NK-92 treated with Interleukin-12 subunit alpha and Interleukin-12 subunit beta, amount 100 ng/mL, for 24 hours (cell line): ENCODE data around the gene PANK4.
A peak's percentile ranks its signal among the peaks of the same experiment; 100 is the strongest.
"Not testable (repeated sequence)": the region's sequence is repeated elsewhere in the genome, so short reads cannot be mapped to it uniquely, and the experiment has no call there.

ENCODE experiments used
- DNase-seq: peaks from one replicate; lab custom pipeline; 2025; lab: John Stamatoyannopoulos, UW

The PANK4 gene

DNA sequence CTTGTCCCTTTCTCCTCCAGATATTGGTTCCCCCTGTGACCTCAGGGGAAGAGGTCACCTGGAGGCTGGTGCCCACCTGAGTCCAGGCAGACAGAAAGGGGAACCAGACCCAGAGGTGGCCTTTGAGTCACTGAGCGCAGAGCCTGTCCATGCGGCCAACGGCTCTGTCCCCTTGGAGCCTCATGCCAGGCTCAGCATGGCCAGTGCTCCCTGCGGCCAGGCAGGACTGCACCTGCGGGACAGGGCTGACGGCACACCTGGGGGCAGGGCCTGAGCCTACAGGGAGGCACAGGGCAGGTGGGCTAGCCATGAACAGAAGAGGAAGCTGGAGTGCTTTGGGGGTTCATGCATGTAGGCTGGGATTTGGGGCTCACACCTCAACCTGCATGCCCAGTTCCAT, 32.5 kb upstream of the PANK4 start:
- no peak for DNase-seq

DNA sequence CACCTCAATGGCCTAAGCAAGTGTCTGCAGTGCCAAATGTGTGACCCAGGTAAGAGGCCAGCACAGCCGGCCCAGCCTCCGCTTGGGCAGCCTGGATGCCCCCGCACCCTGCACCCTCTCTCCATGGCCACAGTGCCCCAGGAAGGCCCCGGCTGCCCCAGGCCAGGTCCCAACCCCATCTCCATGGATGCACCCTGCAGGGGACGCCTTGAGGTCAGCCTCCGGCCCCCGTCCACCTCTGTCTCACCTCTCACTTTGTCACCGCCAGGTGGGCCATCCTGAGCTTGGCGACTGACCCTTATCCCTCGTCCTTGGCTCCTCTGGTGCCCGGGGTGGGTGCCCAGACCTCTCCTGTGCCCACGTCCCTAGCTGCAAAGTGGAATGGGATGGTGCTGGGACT, 32.0 kb upstream of the PANK4 start:
- DNase-seq, result no peak

DNA sequence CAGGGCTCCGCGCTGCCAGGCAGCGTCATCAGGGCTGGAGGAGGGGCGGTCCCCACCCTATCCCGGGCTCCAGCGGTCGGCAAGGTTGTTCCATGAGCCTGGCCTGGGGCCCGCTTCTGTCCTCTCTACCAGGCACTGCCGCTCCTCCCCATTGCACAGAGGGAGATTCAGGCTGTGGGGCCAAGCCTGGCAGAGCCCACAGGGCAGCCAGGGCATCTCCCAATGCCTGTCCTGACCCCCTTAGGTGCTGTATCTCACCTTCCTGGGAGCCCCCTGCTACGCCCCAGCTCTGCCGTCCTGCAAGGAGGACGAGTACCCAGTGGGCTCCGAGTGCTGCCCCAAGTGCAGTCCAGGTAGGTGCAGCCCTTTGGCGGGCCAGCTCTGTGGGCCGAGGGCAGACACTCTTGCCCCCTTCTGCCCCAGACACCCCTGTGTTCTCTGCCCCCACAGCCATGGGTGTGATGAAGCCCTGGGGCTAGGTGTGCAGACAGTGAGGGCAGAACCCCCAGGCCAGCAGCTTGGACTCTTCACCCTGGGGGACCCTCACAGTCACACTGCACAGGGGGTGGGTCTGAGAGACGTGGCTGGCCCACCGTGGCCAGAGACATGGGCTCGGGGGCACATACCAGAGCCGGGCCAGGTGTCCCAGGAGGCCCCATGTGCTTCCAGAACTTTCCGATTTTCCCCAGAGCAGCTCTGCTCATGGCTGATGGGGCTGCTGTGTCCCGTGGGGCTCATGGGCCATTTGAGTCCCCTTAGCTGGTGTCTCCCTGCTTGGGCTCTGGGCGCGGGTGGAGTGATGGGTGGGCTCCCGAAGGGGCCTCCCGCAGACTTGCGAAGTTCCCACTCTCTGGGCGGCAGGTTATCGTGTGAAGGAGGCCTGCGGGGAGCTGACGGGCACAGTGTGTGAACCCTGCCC, 31.3 kb upstream of the PANK4 start:
- DNase-seq, result no peak

DNA sequence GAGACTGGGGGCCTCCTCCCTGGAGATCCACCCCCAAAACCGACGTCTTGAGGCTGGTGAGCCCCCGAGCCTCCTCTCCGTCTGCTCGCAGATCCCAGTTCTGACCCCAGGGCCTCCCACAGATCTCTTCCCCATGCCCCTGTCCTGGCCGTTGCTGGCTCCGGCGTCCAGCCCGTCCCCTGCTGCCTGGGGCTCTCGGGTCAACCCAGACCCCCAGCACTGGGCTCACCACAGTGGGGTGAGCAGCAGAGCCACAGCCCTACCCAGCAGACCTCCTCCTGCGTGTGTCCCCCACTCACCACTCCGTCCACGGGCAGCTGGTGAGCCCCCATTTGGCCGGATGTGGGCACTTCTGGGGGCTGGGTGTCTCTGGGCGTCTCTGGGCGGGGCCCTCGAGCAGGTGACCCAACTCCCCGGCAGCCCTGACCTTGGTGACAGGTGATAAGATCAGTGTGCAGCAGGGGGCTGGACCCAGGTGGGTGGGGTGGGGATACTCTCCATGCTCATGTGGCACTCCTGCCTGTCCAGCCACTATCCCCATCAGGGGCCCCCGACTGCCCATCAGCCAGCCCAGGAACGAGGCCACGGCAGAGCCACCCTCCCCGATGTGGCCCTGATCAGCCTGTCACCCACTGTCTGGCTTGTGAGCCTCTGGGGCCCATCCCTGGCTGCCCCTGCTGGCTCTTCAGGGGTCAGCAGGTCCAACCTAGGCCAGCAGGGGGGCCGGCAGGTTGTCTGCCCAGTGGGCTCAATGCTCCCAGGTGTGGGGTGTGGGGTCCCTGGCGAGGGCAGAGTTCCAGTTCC, 30.5 kb upstream of the PANK4 start:
- DNase-seq, result peak; percentile 69

DNA sequence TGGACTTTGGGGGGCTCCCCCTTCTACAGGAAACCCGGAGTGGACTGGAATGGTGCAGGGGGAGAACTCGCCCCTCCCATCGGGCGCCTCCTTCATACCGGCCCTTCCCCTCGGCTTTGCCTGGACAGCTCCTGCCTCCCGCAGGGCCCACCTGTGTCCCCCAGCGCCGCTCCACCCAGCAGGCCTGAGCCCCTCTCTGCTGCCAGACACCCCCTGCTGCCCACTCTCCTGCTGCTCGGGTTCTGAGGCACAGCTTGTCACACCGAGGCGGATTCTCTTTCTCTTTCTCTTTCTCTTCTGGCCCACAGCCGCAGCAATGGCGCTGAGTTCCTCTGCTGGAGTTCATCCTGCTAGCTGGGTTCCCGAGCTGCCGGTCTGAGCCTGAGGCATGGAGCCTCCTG, 29.9 kb upstream of the PANK4 start, which contains the start of gene TNFRSF14:
Gene TNFRSF14 (plus strand): TSS at position 95 of the 401 bp plus-strand sequence. CDS start 294 bp downstream, at position 389.
- DNase-seq, result peak; percentile 57

DNA sequence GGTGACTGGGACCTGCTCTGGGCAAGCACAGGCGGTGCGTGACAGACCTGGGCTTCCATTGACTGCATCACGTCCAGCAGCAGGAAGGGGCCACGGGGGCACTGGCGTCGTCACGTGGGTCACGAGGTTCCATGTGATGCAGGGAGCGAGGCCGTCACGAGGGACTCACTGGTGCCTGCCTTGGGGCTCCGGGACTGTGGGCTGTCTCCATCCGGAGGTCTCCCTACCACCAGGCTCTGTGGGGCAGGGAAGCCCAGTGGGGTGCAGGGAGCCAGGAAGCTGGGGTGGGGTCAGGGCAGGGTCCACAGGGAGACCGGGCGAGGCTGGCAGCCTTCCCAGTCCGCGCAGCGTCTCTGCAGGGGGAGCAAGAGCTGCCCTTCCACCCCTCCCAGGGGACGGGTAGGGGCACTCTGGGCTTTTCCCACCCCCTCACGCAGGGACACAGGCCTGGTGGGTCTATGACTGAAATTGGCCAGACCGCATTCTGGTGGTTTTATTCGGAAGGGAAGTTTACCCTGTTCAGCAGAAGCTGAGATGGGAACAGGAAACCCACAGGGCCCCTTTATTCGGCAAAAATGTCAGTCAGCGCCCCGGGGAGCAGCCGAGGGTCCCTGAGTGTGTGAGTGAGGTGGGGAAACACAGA, 29.4 kb upstream of the PANK4 start:
- DNase-seq, result peak; percentile 58

DNA sequence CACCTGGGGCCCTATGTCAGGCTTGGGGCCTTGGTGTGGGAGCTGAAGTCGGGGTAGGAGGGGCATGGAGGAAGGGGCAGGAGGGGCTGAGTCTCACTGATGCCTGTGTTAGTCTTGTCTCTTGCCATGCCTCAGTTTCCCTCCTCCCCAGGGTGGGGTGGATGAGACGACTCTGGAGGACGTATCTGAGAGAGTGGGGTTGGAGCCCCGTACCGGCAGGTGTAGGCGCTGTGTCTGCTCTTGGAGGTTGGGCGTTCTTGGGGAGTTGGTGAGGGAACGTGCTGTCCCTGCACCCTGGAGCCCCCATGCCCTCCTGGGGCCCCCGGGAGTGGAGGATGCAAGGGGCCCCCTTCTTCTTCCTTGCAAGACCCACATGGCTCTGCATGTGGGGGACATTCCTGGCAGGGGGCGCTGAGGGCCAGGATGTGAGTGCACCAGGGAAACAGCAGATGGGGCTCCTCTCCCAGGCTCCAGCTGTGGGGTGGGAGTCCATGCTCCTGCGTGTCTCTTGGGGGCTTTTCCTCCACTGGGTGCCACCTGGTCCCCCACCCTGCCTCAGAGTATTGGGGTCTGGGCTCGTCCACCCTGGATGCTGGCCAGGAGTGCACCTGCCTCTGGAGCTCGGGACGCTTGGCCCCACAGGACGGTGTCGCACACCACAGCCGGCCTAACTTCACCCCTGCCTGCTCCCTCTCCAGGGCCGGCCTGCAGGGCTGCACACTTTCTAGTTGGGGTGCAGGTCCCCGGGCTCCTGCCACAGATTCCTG, 28.4 kb upstream of the PANK4 start:
- no peak for DNase-seq

DNA sequence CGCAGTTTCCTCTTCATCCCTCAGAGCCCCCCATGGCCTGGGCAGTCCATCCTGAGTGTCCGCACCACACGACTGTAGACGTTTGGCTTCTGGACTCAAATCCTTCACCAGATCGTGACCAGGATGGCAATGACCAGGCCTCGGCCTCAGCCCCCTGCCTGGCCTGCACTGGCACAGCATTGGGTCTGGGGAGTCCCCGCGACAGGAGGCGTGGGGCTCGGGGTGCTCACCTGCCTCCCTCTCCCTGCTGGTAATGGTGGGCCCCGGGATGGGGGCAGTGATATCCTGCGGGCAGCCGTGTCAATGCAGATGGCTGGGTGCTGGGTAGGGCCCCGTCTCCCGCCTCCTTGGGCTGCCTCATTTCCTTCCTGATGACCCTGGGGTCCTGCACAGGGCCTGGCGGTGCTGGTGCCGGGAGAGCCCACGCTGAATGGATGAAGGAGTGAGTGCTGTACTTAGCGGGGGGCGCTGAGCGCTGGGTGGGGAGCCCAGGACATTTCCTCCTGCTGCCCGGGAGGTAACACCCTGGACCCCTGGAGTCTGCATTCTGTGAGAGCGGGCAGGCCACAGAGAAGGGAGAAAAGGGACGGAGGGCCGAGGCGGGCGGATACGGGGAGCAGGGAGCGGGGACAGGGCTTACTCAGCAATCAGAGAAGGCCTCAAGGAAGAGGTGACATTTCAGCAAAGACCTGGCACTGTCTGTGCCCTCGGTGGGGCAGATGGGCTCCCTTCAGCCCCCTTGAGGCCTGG, 27.6 kb upstream of the PANK4 start:
- no peak for DNase-seq

DNA sequence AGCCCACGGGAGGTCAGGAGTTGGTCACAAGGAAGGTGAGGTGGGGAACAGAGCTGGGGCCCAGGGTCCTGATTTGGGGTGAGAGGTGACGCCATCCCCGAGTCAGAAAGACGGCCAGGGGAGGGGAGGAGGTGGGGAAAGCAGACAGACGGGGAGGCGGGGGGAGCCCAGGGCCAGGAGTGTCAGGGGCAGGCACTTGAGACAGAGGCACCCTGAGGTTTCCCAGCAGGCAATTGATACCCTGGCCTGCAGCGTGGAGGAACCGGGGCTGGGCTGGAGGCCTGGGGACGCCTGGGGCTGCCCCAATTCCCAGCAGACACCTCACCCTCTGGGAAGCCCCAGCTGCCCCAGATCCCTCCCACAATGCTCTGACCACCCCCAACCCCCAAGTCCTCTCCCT, 26.7 kb upstream of the PANK4 start:
- not testable (repeated sequence) for DNase-seq

DNA sequence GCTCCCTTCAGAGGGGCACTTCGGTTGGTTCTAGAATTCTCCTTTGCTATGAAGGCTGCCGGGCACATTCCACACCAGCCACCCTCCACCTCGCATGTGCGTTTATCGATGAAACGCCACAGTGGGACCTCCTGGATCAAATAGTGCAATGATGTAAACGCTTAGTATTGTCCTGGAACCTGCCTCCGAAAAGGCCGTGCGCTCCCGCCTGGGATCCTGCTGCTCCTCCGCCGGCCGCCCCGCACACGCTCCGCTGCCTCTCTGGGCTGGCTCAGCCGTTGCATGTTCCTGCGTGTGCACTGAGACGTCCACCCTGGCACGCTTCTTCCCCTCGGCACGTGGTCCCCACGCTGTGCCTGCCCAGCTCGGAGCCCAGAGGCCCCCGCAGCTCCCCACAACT, 25.8 kb upstream of the PANK4 start:
- no peak for DNase-seq

DNA sequence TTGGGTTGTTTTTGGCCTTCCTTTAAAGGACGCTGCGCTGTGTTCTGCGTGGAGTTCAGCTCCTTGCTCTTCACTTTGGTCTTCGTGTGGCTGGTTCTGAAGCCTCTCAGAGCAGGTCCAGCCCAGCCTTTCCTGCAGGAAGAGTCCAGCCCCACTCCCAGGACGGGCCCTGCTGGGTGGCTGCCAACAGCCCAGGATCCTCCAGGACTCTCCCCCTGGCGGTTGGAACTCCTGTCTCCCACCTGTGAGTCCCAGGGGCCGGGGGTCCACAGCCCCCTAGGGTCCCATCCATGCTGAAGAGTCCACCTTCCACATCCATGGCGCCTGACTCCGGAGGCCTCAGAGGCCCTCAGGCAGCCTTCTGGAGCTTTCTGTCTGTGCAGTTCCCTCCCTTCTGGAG, 25.1 kb upstream of the PANK4 start:
- DNase-seq, result not testable (repeated sequence)

DNA sequence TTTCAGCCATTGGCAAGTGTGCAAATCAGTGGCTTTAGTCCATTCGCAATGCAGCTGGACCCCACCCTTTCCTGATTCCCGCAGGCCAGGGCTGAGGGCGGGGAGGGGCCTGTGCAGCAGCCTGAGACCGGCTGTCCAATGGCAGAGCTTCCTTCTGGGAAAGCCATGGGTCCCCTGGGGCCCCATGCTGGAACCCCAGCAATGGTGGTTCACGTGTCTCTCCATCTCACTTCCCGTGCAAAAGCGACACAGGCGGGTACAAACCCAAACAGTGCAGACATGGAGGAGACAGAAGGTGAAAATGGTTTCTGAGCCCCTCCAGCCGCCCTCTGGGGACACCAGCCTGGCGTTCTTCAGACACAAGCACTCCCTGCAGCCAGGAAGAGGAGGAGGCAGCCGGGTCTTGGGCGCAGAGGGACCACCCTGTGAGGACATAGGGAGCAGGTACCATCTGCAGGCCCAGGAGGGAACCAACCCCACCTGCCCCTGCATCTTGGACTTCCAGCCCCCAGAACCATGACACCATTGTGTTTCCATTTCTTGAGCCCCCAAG, 24.0 kb upstream of the PANK4 start:
- not testable (repeated sequence) for DNase-seq

DNA sequence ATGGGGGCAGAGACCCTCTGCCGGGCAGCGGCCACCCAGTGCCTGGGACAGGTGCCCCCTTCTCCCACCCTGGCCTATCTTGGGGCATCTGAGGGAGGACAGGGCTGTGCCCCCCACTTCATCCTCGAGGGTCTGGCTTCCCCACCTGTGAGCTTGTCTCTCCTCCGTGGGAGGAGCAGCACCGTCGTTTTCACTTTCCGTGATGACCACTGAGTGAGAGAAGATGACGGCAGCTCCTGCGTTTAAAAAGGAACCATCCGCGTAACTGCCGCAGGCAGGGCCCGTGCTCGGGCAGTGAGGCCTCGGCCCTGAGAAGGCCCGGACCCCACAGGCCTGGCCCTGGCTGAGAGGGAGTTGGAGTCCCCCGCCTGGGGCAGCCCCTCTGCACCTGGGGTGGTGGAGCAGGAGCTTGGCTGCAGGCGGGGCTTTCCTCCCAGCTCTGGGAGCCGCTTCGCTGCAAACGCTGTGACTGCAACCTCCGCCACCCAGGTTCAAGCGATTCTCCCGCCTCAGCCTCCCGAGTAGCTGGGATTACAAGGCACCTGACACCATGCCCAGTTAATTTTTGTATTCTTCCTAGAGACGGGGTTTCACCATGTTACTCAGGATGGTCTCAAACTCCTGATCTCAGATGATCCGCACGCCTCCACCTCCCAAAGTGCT, 23.1 kb upstream of the PANK4 start:
- not testable (repeated sequence) for DNase-seq

DNA sequence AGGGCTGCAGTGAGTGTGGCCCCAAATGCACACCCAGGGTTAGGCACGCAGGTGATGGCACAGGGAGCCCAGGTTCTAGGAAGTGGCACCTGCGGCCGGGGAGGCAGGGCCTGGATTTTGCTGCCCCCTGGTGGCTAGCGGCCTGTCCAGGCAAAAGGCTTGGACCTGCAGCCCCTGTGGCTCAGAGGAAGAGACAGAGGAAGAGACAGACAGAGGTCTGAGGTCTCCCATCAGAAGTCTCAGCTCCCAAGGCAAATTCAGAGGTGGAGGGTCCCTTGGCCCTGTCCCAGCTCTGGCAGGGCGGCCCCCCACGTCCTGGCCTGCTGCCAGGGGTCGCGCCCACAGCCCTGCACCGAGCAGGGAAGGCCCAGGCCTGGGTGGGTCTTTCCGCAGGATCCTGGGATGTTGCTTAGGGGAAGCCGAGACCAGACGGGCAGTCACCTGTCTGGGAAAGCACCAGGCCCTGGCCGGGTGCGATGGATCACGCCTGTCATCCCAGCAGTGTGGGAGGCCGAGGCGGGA, 21.7 kb upstream of the PANK4 start:
- DNase-seq, result peak; percentile 72

DNA sequence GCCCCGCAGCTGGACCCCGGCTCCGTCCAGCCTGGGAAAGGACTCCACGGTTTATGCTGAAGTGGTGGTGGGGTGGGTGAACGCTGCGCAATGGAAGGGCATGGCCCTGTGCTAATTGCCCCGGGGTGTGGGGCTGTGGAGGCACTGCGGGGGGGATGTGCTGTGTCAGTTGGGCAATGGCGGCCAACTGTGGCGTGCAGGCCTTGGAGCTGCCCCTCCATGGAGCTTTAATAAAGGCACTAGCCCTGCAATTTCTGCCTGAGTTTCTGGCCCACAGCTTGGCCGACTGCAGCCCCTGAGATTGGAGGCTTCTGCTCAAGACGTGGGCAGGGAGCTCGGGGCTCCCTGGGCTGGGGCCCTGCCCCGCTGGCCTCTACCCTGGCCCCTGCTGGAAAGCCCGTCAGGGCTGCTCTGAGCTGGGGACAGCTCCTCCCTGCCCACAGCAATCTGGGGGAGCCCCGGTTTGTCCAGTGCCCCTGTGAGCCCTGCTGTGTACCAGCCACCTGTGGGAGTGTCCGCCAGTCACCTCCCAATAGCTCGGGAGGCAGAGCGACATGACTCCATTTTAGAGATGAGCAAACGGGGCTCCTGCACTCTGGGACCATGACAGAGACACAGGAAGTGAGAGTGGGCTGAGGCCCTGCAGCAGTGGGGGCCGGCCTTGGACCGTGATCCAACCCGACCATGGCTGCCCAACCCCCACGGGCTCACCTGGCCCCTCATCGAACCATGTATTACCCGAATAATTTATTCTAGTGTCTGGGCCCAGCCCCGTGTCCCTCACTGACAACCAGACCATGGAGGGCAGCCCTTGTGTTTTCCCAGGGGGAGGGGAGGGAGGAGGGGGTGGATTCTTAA, 21.0 kb upstream of the PANK4 start:
- DNase-seq, result peak; percentile 55

DNA sequence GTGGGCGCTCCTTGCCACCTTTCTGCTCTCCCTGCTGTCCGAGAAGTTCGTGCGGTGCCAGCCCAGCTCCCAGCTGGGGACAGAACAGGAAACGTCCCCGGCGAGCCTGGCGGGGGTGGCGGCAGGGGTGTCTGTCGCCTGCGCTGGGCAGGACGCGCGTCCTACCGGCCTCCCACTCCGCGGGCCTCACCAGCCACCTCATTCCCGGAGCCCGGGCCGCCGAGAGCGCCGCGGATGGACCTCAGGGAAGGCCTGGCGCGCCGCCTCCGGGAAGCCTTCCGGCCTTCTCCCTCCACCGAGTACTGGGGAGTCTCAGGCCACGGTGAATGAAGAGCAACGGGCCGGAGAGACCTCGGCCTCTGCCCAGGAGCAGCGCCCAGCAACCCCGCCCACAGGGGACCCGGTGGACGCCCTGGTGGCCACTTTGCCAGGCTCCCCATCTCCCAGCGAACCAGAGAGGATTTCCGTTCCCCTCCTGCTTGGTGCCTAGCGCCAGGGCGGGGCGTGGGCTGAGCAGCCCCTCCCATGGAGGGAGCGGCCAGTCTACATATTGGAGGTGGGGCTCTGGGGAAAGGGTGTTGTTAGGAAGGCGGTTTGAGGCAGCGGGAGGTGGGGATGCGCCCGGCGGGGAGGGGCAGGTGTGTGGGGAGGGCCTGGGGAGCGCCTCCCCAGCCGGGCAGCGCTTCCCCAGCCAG, 20.3 kb upstream of the PANK4 start:
- peak; percentile 81 for DNase-seq

DNA sequence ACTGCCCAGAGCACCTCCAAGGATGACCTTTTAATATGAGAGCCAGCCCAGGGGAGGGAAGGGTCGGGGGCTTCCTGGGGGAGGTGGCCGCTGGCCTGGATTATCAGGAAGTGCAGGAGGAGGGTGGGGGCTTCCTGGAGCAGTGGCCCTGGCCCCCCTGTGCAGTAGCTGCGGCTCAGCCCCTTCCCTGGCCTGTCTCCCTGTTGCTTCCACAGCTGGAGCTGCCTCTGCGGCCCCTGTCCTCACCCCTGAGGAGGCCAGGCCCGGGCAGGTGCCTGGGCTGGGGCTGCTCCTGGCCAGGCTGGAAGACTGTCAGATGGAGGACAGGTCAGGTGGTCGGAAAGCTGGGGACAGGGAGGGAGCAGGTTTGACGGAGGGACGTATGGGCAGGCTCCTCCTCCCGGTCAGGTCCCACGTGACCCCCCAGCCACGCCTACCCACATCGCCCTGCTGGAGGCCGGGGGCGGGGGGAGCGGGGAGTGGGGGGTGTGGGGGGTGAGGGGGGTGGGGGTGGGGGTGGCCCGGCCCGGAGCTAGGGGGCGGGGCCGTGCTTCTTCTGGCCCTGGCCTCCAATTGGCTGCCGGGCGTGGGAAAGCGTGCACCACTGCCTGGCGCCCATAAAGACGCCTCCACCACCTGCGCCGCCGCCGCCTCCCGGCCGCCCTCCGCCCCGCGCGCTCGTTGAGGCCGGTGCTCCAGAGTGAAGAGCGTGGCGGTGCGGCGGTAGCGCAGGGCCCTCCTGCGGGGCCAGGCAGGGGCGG, 19.5 kb upstream of the PANK4 start:
- peak; percentile 81 for DNase-seq
